ENCODE results near the gene FOXN3.

DNA sequence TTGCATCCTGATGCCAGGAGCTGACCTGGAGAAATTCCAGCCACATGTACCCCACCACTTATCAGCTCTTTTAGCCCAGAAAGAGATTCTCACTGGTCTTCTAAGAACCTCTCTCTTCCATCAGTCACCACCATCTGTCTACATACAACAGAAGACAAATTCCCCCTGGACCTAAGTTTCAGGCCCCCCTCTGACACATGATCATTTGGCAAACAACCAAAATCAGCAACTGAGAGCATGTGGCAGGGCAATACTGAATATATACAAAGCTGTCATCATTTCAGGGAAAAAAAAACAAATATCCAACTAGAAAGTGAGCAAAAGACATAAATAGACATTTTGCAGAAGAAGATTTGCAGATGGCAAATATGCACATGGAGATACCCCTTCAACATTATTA, 180.2 kb downstream of the FOXN3 start:
- TF ChIP-seq POLR2A (IDR thresholded peaks at IDR 0.05) (no peak), CTCF (IDR thresholded peaks at IDR 0.05) (no peak)

Measured in lower leg skin (tissue), 3 donors.